Activated gamma-delta T cell (primary cell): Measurements from ENCODE around the gene C10orf62.
"Not testable (repeated sequence)": the region's sequence is repeated elsewhere in the genome, so short reads cannot be mapped to it uniquely, and the experiment has no call there.

Source experiments
- DNase-seq: peaks from one replicate; lab custom pipeline; 2025; lab: John Stamatoyannopoulos, UW

The C10orf62 gene

DNA sequence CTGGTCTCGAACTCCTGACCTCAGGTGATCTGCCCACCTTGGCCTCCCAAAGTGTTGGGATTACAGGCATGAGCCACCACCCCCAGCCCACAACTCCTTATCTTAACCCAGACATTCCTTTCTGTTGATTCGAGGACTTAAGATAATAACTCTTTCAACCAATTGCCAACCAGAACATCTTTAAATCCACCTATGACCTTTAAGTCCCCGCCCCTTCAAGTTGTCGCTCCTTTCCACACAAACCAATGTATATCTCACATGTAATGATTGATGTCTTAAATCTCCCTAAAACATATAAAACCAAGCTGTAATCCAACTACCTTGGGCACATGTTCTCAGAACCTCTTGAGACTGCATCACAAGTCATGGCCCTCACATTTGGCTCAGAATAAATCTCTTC, 24.7 kb upstream of the C10orf62 start:
- no peak for DNase-seq

DNA sequence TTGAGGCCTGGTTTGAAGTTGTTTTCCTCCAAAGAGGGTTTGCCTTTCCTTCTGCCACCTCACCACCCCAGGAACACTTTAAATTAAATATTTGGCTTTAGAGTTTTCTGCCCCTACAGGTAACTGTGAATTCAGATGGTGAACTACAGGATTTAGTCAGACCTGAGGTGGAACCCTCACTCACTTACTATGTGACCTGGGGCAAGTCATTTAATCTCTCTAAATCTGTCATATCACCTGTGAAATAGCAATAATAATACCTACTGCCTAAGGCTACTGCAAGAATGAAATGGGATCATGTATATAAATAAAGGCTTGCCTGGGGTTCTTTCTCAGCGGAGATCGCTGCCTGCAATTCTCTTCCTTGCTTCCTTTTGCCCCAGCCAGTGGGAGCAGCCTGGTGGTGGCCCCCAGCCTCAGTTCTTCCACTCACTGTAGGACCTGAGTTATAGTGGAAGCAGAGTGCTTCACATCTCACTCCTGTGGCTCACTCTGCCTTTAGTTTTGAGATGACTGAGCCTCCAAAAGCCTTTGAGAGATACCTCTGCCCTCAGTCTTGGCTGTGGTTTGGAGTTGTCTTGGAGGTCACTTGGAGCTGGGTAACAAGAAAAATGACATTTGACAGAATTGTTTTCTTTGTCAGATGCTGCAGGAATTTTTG, 23.1 kb upstream of the C10orf62 start:
- no peak for DNase-seq

DNA sequence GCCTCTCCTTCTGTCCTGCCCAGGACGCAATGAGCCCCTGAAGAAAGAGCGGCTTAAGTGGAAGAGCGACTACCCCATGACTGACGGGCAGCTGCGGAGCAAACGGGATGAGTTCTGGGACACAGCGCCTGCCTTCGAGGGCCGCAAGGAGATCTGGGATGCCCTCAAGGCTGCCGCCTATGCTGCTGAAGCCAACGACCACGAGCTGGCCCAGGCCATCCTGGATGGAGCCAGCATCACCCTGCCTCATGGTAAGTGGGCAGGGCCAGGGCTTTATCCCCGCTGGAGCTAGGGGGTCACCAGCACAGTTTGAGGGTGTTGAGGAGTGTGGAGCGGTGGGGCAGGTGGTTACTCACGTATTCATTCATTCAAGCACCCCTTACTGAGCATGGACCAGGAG, 21.6 kb upstream of the C10orf62 start:
- no peak for DNase-seq

DNA sequence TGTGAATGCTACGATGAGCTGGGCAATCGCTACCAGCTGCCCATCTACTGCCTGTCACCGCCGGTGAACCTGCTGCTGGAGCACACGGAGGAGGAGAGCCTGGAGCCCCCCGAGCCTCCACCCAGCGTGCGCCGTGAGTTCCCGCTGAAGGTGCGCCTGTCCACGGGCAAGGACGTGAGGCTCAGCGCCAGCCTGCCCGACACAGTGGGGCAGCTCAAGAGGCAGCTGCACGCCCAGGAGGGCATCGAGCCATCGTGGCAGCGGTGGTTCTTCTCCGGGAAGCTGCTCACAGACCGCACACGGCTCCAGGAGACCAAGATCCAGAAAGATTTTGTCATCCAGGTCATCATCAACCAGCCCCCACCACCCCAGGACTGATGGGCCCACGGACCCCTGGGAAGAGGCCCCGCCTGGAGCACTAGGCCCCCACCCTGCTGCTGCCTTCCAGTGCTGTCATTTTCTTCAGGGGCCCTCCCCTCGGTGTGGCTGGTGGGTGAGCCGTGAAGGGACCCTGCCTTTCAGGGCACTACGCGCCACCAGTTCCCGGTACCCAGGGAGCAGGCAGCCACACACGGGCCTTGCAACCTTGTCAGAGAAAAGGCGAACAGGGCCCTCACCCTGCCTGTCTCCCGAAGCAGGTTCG, 19.3 kb upstream of the C10orf62 start:
- DNase-seq: no peak

GRCh38 chr10:97570789-97571471, 18.6 kb upstream of the C10orf62 start:
- no peak for DNase-seq

DNA sequence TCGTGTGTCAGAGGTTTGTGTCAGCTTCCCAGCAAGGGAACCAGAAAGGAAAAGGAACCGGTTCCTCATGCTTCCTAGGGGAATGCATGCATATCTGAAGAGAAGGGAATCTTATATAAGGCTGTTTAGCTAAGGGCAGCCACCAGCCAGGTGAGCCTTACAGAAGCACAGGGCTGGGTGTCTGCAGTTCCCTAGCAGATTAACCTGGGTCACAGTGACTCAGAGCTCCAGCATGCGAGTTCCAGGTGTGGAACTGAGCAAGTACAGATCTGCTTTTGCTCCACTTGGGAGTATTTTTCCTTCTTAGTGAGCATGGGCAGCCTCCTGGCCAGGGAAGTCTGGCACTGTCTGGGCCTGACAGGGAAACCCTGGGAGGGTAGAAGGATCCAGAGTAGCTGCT, 17.9 kb upstream of the C10orf62 start:
- no peak for DNase-seq

- no peak for DNase-seq
Observed at GRCh38 chr10:97572214-97572989, 17.1 kb upstream of the C10orf62 start, which contains the start of gene ANKRD2. TSS of gene ANKRD2 (plus strand) at chr10:97572779. CDS start at chr10:97572789, 10 bp downstream.

- DNase-seq: no peak
Observed at GRCh38 chr10:97573021-97573420, 16.5 kb upstream of the C10orf62 start.

DNA sequence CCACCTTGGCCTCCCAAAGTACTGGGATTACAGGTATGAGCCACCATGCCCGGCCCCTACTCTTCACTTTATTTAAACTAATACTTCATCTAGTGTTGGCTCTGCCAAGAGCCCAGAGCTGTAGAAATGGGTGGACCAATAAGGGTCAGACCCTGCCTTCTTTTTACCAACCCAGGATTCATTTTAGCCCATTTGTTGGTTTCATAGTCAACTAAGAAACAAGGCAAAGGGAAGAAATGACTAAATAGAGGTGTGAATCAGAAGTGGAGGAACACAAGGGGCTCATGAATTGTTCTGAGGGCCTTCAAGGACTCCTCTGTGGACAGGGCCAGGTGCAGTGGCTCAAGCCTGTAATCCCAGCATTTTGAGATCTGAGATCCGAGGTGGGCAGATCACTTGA, 15.8 kb upstream of the C10orf62 start:
- no peak for DNase-seq

GRCh38 chr10:97574374-97575126, 15.0 kb upstream of the C10orf62 start:
- no peak for DNase-seq

- no peak for DNase-seq
Observed at GRCh38 chr10:97575127-97575668, 14.3 kb upstream of the C10orf62 start.

DNA sequence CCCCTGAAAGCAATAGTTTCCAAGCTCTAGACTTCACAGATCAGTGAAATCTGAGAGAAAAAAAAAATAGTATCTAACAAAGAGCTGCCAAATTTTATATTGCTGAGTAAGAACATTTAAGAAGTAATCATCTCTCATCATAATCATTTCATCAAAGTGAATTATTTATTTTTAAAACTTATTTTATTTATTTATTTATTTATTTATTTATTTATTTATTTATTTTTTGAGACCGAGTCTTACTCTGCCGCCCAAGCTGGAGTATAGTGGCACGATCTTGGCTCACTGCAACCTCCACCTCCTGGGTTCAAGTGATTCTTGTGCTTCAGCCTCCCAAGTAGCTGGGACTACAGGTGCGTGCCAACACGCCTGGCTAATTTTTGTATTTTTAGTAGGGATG, 13.0 kb upstream of the C10orf62 start:
- not testable (repeated sequence) for DNase-seq

DNA sequence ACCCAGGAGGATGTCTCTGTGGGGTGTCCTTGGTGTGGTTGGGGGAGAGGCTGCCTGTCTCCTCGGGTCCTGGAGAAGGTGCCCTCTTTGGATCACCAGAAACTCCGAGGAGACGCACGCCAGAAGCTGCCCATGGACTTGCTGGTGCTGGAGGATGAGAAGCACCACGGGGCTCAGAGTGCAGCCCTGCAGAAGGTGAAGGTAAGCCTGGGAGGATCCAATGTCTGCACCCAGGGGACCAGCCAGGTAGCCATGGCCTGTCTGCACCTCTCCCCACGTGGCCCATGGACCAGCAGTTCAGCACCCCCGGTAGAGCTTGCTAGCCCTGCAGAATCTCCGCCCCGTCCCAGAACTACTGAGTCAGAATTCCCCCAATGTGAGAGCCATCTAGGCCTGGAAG, 11.8 kb upstream of the C10orf62 start:
- no peak for DNase-seq

GRCh38 chr10:97578171-97578844, 11.2 kb upstream of the C10orf62 start:
- DNase-seq: no peak

DNA sequence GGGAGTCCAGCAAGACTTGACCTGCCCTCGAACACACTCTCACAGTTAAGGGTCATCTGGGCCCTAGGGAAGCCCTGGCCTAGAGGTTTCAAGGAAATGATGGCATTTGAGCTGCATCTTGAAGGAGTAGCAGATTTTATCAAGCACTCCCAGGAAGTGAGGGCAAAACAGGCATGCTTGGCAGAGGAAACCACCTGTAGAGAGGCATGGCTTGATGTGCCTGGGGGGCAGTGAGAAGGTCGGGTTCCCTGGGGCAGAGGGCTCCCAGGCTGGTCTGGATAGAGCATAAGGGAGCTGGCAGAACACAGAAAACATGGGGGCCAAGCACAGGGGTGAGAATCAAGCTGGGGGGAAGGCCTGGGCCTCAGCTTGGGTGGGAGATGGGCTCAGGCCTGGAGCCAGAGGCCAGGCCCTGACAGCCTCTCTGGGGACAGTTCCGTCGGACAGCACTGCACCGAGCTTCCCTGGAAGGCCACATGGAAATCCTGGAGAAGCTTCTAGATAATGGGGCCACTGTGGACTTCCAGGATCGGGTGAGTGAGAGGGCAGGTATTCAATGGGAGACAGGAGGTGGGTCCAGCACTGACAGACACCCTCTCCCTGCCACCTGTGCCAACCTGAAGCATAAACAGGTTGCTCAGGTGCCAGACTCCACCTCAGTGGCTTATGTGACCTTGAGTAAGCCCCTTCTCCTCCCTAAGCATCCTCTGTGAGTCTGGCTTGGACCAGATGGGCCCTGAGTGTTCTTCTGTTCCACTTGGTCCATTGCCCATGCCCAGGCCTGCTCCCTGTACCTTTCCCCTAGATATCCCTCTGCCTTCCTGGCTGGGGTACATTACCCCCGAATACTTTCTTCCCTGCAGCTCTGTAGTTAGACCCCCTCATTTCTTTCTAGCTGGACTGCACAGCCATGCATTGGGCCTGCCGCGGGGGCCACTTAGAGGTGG, 8.8 kb upstream of the C10orf62 start:
- no peak for DNase-seq

DNA sequence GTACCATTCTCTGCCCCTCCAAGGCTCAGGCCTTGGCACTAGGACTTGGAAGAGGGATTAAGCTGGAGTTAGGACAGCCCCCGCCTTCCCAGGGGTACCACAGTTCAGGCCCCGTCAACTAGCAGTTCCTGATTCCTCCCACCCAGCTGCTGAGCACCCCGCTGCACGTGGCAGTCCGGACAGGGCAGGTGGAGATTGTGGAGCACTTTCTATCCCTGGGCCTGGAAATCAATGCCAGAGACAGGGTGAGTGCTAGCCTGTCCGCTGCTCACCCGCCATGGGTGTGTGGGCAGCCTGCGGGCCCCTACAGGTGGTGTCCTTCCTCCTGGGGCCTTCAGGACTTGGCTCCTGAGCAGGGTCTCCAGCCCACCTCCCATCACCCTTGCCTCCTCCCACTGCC, 7.4 kb upstream of the C10orf62 start:
- no peak for DNase-seq

DNA sequence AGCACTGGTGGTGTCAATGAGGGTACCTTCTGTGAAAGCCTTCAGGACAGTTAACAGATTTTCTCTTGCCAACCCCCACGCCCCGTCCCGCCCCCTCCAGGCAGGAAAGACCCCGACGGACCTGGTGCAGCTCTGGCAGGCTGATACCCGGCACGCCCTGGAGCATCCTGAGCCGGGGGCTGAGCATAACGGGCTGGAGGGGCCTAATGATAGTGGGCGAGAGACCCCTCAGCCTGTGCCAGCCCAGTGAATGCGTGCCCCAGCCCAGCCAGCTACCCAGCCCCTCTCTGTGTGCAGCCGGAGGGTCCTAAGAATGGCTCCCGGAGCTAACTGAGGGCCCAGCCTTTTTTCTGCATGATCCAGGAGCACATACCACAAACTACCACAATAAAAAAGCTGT, 6.0 kb upstream of the C10orf62 start:
- no peak for DNase-seq

- DNase-seq: no peak
Observed at GRCh38 chr10:97584060-97584797, 5.3 kb upstream of the C10orf62 start, which contains the start of gene HOGA1. TSS of gene HOGA1 (plus strand) at chr10:97584389. CDS start at chr10:97584704, 315 bp downstream.
